IMR-90 (cell line): ENCODE measurements around the gene COL6A3. TPM values are rescaled to one million over a fixed set of nuclear protein-coding genes. Genes with fewer than 3 reads are reported as not detected.

ENCODE experiments used
- ATAC-seq: fragments of 200-7000 bp; cut with Tn5 transposase; 2 replicates; pipeline ENCODE4 v1.9.1; 2020; ENCODE audit warnings: low read depth, mild to moderate bottlenecking, moderate library complexity
- BruUV-seq: library from RNA; stranded (reverse); fragments of 400-500 nt; replicated peaks from 2 replicates; lab custom pipeline; 2021; lab: Mats Ljungman, UMichigan
- CTCF ChIA-PET: fragments of 300-600 bp; formaldehyde crosslinking; extraction: SDS; loops from one replicate; lab custom pipeline; 2021; ENCODE audit warnings: antibody characterized with exemption; lab: Yijun Ruan, JAX
- POLR2A ChIA-PET: fragments of 300-600 bp; sonication (Branson Sonifier 250); formaldehyde crosslinking; loops from one replicate; lab custom pipeline; 2022; ENCODE audit warnings: antibody characterized with exemption; ENCODE audit not compliant: unreplicated experiment; lab: Charles Lee
- DNase-seq: peaks from one replicate; pipeline ENCODE4 v3.0.0; 2013
- H2AFZ ChIP-seq: replicated peaks from 2 replicates; pipeline ENCODE3; 2013; ENCODE audit warnings: low read length, mild to moderate bottlenecking; ENCODE audit not compliant: poor library complexity
- H2AK5ac ChIP-seq: 2 replicates; pipeline ENCODE4 v1.6.1; 2013; ENCODE audit warnings: low read depth, low read length, inconsistent platforms
- H2AK9ac ChIP-seq: replicated peaks from 2 replicates; pipeline ENCODE3; 2013; ENCODE audit warnings: mild to moderate bottlenecking, low read depth, low read length, moderate library complexity; ENCODE audit not compliant: poor library complexity
- H2BK120ac ChIP-seq: 2 replicates; pipeline ENCODE4 v1.6.1; 2013; ENCODE audit warnings: low read depth, low read length, inconsistent platforms
- H2BK15ac ChIP-seq: 3 replicates; pipeline ENCODE4 v1.6.1; 2013; ENCODE audit warnings: low read depth, low read length, inconsistent platforms
- H2BK20ac ChIP-seq: 2 replicates; pipeline ENCODE4 v1.6.1; 2013; ENCODE audit warnings: low read depth, mild to moderate bottlenecking, inconsistent platforms, low read length, moderate library complexity
- H2BK5ac ChIP-seq: 2 replicates; pipeline ENCODE4 v1.6.1; 2013; ENCODE audit warnings: mild to moderate bottlenecking, low read depth, low read length, inconsistent platforms; ENCODE audit not compliant: poor library complexity, severe bottlenecking
- H3K14ac ChIP-seq: replicated peaks from 2 replicates; pipeline ENCODE4 v1.6.1; 2013; ENCODE audit warnings: low read depth, low read length, inconsistent platforms
- H3K18ac ChIP-seq: 2 replicates; pipeline ENCODE4 v1.6.1; 2013; ENCODE audit warnings: low read depth, low read length, control low read depth
- H3K23ac ChIP-seq: 2 replicates; pipeline ENCODE4 v1.6.1; 2013; ENCODE audit warnings: low read depth, low read length, inconsistent platforms
- H3K27ac ChIP-seq: 2 replicates; pipeline ENCODE4 v1.5.1; 2013; ENCODE audit warnings: mild to moderate bottlenecking, control low read depth, low read length; ENCODE audit not compliant: insufficient read depth
- H3K27me3 ChIP-seq: 2 replicates; pipeline ENCODE4 v1.6.1; 2013; ENCODE audit warnings: low read length; ENCODE audit not compliant: control insufficient read depth, insufficient read depth
- H3K36me3 ChIP-seq: 2 replicates; pipeline ENCODE4 v1.6.1; 2013; ENCODE audit warnings: low read length, mixed read lengths; ENCODE audit not compliant: control insufficient read depth, insufficient read depth
- H3K4ac ChIP-seq: 2 replicates; pipeline ENCODE4 v1.6.1; 2013; ENCODE audit warnings: low read depth, low read length, inconsistent platforms
- H3K4me1 ChIP-seq: 2 replicates; pipeline ENCODE4 v1.6.1; 2013; ENCODE audit warnings: low read length, mixed read lengths; ENCODE audit not compliant: control insufficient read depth, insufficient read depth
- H3K4me2 ChIP-seq: 2 replicates; pipeline ENCODE4 v1.6.1; 2013; ENCODE audit warnings: low read depth, mild to moderate bottlenecking, control low read depth, low read length, moderate library complexity
- H3K4me3 ChIP-seq: 2 replicates; pipeline ENCODE4 v1.5.1; 2013; ENCODE audit warnings: low read depth, mild to moderate bottlenecking, control low read depth, low read length, moderate library complexity; ENCODE audit not compliant: insufficient read depth
- H3K56ac ChIP-seq: 2 replicates; pipeline ENCODE4 v1.6.1; 2013; ENCODE audit warnings: low read length, inconsistent platforms; ENCODE audit not compliant: insufficient read depth; ENCODE audit errors: extremely low read depth
- H3K79me1 ChIP-seq, 2 experiments: 2 replicates each; pipeline ENCODE4 v1.6.1; 2013; ENCODE audit warnings: low read length in 2 of 2, inconsistent platforms in 1 of 2, low read depth in 1 of 2
- H3K9ac ChIP-seq: 2 replicates; pipeline ENCODE4 v1.6.1; 2013; ENCODE audit warnings: low read depth, low read length, control low read depth
- H3K9me1 ChIP-seq: 2 replicates; pipeline ENCODE4 v1.6.1; 2013; ENCODE audit warnings: low read length, inconsistent platforms; ENCODE audit not compliant: insufficient read depth
- H3K9me3 ChIP-seq: 2 replicates; pipeline ENCODE4 v1.6.1; 2013; ENCODE audit warnings: low read length; ENCODE audit not compliant: control insufficient read depth, insufficient read depth
- H4K20me1 ChIP-seq: 2 replicates; pipeline ENCODE4 v1.6.1; 2013; ENCODE audit warnings: low read length, inconsistent platforms; ENCODE audit not compliant: insufficient read depth
- H4K5ac ChIP-seq: 2 replicates; pipeline ENCODE4 v1.6.1; 2013; ENCODE audit warnings: mild to moderate bottlenecking, low read depth, low read length, control low read depth
- H4K8ac ChIP-seq, 2 experiments: 2 replicates each; pipeline ENCODE4 v1.6.1; 2013; ENCODE audit warnings: low read depth in 2 of 2, low read length in 2 of 2, control low read depth in 1 of 2, inconsistent platforms in 1 of 2
- H4K91ac ChIP-seq: 2 replicates; pipeline ENCODE4 v1.6.1; 2013; ENCODE audit warnings: low read depth, low read length, inconsistent platforms; ENCODE audit not compliant: insufficient read depth
- BHLHE40 ChIP-seq: fragments of 150-350 bp; IDR thresholded peaks from 2 replicates; pipeline ENCODE4 v1.6.1; 2016; ENCODE audit warnings: mild to moderate bottlenecking, low read depth, low read length
- CEBPB ChIP-seq: IDR thresholded peaks from 2 replicates; pipeline ENCODE4 v1.6.1; 2012; ENCODE audit warnings: low read depth, low read length, improper control_type of control experiment
- CHD1 ChIP-seq: IDR thresholded peaks from 2 replicates; pipeline ENCODE4 v1.6.1; 2012; ENCODE audit warnings: low read depth, low read length, improper control_type of control experiment
- CTCF ChIP-seq: conservative IDR thresholded peaks from 2 replicates; pipeline ENCODE4 v1.5.1; 2012; ENCODE audit warnings: mild to moderate bottlenecking, low read depth, low read length, improper control_type of control experiment
- ELK1 ChIP-seq: fragments of 150-350 bp; IDR thresholded peaks from 2 replicates; pipeline ENCODE4 v1.6.1; 2016; ENCODE audit warnings: low read depth, mild to moderate bottlenecking, low read length, moderate library complexity, borderline replicate concordance
- FOS ChIP-seq: fragments of 150-350 bp; IDR thresholded peaks from 2 replicates; pipeline ENCODE4 v1.6.1; 2016; ENCODE audit warnings: low read depth, low read length
- MAFK ChIP-seq: IDR thresholded peaks from 2 replicates; pipeline ENCODE4 v1.6.1; 2012; ENCODE audit warnings: low read depth, low read length, improper control_type of control experiment
- MAZ ChIP-seq: IDR thresholded peaks from 2 replicates; pipeline ENCODE4 v1.6.1; 2012; ENCODE audit warnings: low read depth, mild to moderate bottlenecking, low read length, improper control_type of control experiment, moderate library complexity, borderline replicate concordance
- MXI1 ChIP-seq: IDR thresholded peaks from 2 replicates; pipeline ENCODE4 v1.6.1; 2012; ENCODE audit warnings: low read depth, mild to moderate bottlenecking, low read length, moderate library complexity, borderline replicate concordance
- NFE2L2 ChIP-seq: fragments of 150-350 bp; IDR thresholded peaks from 2 replicates; pipeline ENCODE4 v1.6.1; 2016; ENCODE audit warnings: low read depth, mild to moderate bottlenecking, low read length
- POLR2A ChIP-seq: IDR thresholded peaks from 2 replicates; pipeline ENCODE4 v1.6.1; 2012; ENCODE audit warnings: mild to moderate bottlenecking, low read depth, low read length
- RAD21 ChIP-seq: IDR thresholded peaks from 2 replicates; pipeline ENCODE4 v1.6.1; 2012; ENCODE audit warnings: low read length, improper control_type of control experiment
- RCOR1 ChIP-seq: IDR thresholded peaks from 2 replicates; pipeline ENCODE4 v1.6.1; 2012; ENCODE audit warnings: mild to moderate bottlenecking, low read length, improper control_type of control experiment; ENCODE audit not compliant: insufficient replicate concordance
- RFX5 ChIP-seq: IDR thresholded peaks from 2 replicates; pipeline ENCODE4 v1.8.0; 2012; ENCODE audit warnings: low read depth, mild to moderate bottlenecking, low read length, moderate library complexity
- SMC3 ChIP-seq: fragments of 150-350 bp; IDR thresholded peaks from 2 replicates; pipeline ENCODE4 v1.6.1; 2016; ENCODE audit warnings: low read depth, mild to moderate bottlenecking, antibody characterized with exemption, low read length, moderate library complexity
- USF2 ChIP-seq: fragments of 150-350 bp; IDR thresholded peaks from 2 replicates; pipeline ENCODE4 v1.6.1; 2017; ENCODE audit warnings: mild to moderate bottlenecking, antibody characterized with exemption, low read length, low read depth
- dilution Hi-C: fragments of 300-500 bp; cut with HindIII; formaldehyde crosslinking; loops from one replicate; pipeline ENCODE4 v1.14.3; 2018; ENCODE audit warnings: low sequenced_read_pairs; ENCODE audit not compliant: unreplicated experiment
- in situ Hi-C: fragments of 300-500 bp; cut with MboI; formaldehyde crosslinking; loops from 3 replicates; pipeline ENCODE4 v1.14.3; 2019; ENCODE audit warnings: low sequenced_read_pairs, inconsistent platforms, mixed read lengths
- intact Hi-C: fragments of 100-400 bp; cut with micrococcal nuclease; formaldehyde crosslinking; loops from 2 replicates; pipeline ENCODE4 v1.10.0; 2022
- polyA plus RNA-seq, 3 experiments: library from polyadenylated mRNA; depleted of rRNA; stranded (reverse); fragments of >200 nt; gene quantifications; 2 replicates each; pipeline ENCODE4 v1.2.3, GENCODE V29; 2012; ENCODE audit warnings: low replicate concordance in 1 of 3
- total RNA-seq: library from RNA; depleted of rRNA; stranded (reverse); fragments of >200 nt; gene quantifications from 2 replicates; pipeline ENCODE4 v1.2.3, GENCODE V29; 2012

Gene COL6A3
- total and polyA plus RNA-seq, 2 of the 4 experiments (the other 2 are of a cell fraction), result 964 to 1,855 TPM

- H3K4ac ChIP-seq, result peak overlapping the region; percentile 81
- in situ Hi-C loops (no loop called here), dilution Hi-C loops (no loop called here), intact Hi-C loops (no loop called here)
- H2AK5ac ChIP-seq, result peak overlapping the region; percentile 84
- H3K18ac ChIP-seq, result peak overlapping the region; percentile 36
- H3K9me1 ChIP-seq, result peaks cover 29% of the 10 kb centered on the region
- peak overlapping the region; percentile 85 for H3K23ac ChIP-seq
- peaks cover 36 to 83% of the 10 kb centered on the region in 2 experiments for H3K79me1 ChIP-seq
- H3K4me1 ChIP-seq, result peaks cover 22% of the 10 kb centered on the region
- H3K4me3 ChIP-seq, result no peak overlapping the region
- H2BK5ac ChIP-seq, result peak overlapping the region; percentile 81
- TF ChIP-seq POLR2A (no peak; the same call in none of the 2 replicates), ELK1 (no peak), NFE2L2 (no peak), RAD21 (no peak), CTCF (no peak), USF2 (no peak), RFX5 (no peak), MAFK (no peak), FOS (no peak), MXI1 (no peak), CHD1 (no peak), SMC3 (no peak), CEBPB (no peak), RCOR1 (no peak), BHLHE40 (no peak), MAZ (no peak)
- peaks cover 64% of the 10 kb centered on the region for H3K36me3 ChIP-seq
- peak overlapping the region; percentile 46 for H4K5ac ChIP-seq
- peak overlapping the region; percentile 77; the same call in 1 of the 2 replicates for H4K91ac ChIP-seq
- H3K27ac ChIP-seq, result peak overlapping the region; percentile 87
- H2BK120ac ChIP-seq, result peak overlapping the region; percentile 78; the same call in 1 of the 2 replicates
- H2BK15ac ChIP-seq, result no peak overlapping the region
- peak overlapping the region; percentile 7 for H2AFZ ChIP-seq
- H4K20me1 ChIP-seq, result peaks cover 94% of the 10 kb centered on the region
- ATAC-seq (peak; percentile 12), DNase-seq (no peak)
- H4K8ac ChIP-seq, result peak overlapping the region; percentile 14 to 81
- H3K4me2 ChIP-seq, result peak overlapping the region; percentile 4; the same call in 1 of the 2 replicates
- H3K14ac ChIP-seq, result peak overlapping the region; percentile 86
- ChIA-PET POLR2A (no interaction called here), CTCF (interaction anchor here (1.6 kb wide), 1 partner anchor 37 kb away, joined by 4 read pairs; no protein-coding TSS in a partner anchor)
- H3K9ac ChIP-seq, result peak overlapping the region; percentile 22
- H2BK20ac ChIP-seq, result peak overlapping the region; percentile 73; the same call in 1 of the 2 replicates
- H2AK9ac ChIP-seq, result peak overlapping the region; percentile 40
- H3K27me3 ChIP-seq, result no peaks in the 10 kb centered on the region
- no peaks in the 10 kb centered on the region for H3K9me3 ChIP-seq
- H3K56ac ChIP-seq, result peak overlapping the region; percentile 26; the same call in 1 of the 2 replicates
- BruUV-seq, result TSS peak; percentile 70
Observed at GRCh38 chr2:237384672-237385020, 29.3 kb downstream of the COL6A3 start.
